PFSK-1 (cell line): Measurements from ENCODE around the gene SARDH.

Experiments
- FOXP2 ChIP-seq: optimal IDR thresholded peaks from 2 replicates; pipeline ENCODE3; 2011; ENCODE audit warnings: borderline replicate concordance, control low read depth, inconsistent platforms; ENCODE audit not compliant: insufficient read depth; ENCODE audit errors: extremely low read length, extremely low read depth
- POLR2AphosphoS5 ChIP-seq: IDR thresholded peaks from 2 replicates; pipeline ENCODE4 v1.6.1; 2012; ENCODE audit warnings: low read depth, mild to moderate bottlenecking, control low read depth, low read length, moderate library complexity
- SIN3A ChIP-seq: IDR thresholded peaks from 2 replicates; pipeline ENCODE4 v1.6.1; 2012; ENCODE audit warnings: mild to moderate bottlenecking, low read length, moderate library complexity, borderline replicate concordance; ENCODE audit not compliant: insufficient read depth
- TAF1 ChIP-seq: IDR thresholded peaks from 2 replicates; pipeline ENCODE4 v1.6.1; 2012; ENCODE audit warnings: low read length, control low read depth, borderline replicate concordance; ENCODE audit not compliant: insufficient read depth
- TF ChIP-seq, protein P1 (sequence below), 2 experiments: IDR thresholded peaks; 2 replicates each; pipeline versions ENCODE4 v1.6.1 to v1.8.0; 2011 to 2012; ENCODE audit warnings: low read depth in 2 of 2, low read length in 2 of 2, control low read depth in 1 of 2, inconsistent platforms in 1 of 2, mild to moderate bottlenecking in 1 of 2, moderate library complexity in 1 of 2; ENCODE audit not compliant: insufficient read depth in 1 of 2

DNA sequence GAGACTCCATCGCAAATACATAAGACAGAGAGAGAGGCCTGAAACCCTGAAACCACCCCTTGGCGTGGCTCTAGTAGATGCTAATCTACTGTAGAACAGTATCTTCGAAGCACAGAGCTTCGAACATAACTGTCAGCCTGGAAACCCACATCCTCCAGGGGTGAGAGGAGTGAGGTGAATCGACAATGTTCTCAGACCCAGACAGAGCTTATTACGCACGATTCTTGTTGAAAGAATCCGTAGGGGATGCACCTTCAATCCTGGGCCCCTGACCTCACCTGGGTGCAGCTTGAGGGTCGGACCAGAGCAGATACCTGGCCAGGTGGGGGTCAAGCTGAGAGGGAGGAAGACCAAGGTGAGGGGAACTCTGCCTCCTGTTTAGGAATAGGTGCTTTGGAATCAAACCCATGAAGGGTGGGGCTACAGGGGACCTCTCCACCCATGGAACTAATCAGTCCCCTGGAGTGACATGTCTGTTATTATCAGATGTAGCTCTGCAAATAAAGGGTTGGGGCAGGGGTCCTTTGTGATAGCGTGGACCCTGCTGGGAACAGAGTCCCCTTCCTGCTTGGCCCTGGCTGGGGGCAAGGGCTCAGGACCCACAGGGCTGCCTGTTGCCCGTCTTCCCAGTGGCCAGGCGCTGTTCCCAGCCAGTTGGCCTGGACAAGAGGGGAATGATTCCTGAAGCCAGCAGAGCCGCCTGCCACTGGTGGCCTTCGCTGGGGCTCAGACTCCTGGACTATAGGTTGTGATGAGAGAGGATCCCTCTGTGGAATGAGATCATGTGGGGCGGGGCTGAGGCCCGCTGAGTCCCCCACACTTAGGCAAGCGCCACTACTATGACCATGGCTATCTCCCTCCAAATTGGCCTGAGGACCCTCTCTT lies 60.8 kb downstream of the SARDH start:
- TF ChIP-seq, protein P1, sequence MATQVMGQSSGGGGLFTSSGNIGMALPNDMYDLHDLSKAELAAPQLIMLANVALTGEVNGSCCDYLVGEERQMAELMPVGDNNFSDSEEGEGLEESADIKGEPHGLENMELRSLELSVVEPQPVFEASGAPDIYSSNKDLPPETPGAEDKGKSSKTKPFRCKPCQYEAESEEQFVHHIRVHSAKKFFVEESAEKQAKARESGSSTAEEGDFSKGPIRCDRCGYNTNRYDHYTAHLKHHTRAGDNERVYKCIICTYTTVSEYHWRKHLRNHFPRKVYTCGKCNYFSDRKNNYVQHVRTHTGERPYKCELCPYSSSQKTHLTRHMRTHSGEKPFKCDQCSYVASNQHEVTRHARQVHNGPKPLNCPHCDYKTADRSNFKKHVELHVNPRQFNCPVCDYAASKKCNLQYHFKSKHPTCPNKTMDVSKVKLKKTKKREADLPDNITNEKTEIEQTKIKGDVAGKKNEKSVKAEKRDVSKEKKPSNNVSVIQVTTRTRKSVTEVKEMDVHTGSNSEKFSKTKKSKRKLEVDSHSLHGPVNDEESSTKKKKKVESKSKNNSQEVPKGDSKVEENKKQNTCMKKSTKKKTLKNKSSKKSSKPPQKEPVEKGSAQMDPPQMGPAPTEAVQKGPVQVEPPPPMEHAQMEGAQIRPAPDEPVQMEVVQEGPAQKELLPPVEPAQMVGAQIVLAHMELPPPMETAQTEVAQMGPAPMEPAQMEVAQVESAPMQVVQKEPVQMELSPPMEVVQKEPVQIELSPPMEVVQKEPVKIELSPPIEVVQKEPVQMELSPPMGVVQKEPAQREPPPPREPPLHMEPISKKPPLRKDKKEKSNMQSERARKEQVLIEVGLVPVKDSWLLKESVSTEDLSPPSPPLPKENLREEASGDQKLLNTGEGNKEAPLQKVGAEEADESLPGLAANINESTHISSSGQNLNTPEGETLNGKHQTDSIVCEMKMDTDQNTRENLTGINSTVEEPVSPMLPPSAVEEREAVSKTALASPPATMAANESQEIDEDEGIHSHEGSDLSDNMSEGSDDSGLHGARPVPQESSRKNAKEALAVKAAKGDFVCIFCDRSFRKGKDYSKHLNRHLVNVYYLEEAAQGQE (IDR thresholded peaks at IDR 0.05; ENCODE audit: insufficient read depth in 1 of 2, low read depth in 2 of 2, low read length in 2 of 2), result no peak
- TF ChIP-seq TAF1 (no peak), POLR2AphosphoS5 (no peak), SIN3A (no peak), FOXP2 (no peak)
